A549 treated with RU486 at 1 μM for 4 hours (cell line): ENCODE results near the gene ASXL1. TPM values are rescaled to one million over a fixed set of nuclear protein-coding genes. Genes with fewer than 3 reads are reported as not detected.

ENCODE experiments used
- total RNA-seq: library from RNA; stranded (reverse); fragments of 200-300 nt; extraction: Qiagen RNA extraction; gene quantifications from 5 replicates; pipeline ENCODE4 v1.2.3, GENCODE V29; 2022; ENCODE audit warnings: low read depth

ASXL1 gene
- total RNA-seq, result 29.8 to 33.6 TPM (median 32.2 TPM) in 5 replicates

GRCh38 chr20:32357869-32358631 lies at the start of gene ASXL1:
Gene ASXL1 (plus strand): TSS chr20:32358331. CDS start chr20:32358776, 445 bp downstream.

Other genes with a start within 250 kb of the ASXL1 start
- gene TM9SF4, start 248.6 kb upstream of the ASXL1 start, total RNA-seq, result 32.1 to 38.3 TPM (median 36.5 TPM) in 5 replicates
- 12.1 to 13.5 TPM (median 12.6 TPM) in 5 replicates for gene PLAGL2, start 150.6 kb upstream of the ASXL1 start, total RNA-seq
- gene POFUT1, start 150.5 kb upstream of the ASXL1 start, total RNA-seq, result 37.2 to 44.1 TPM (median 39.1 TPM) in 5 replicates
- gene KIF3B, start 80.7 kb upstream of the ASXL1 start, total RNA-seq, result 22.5 to 27.3 TPM (median 25.6 TPM) in 5 replicates
- 10.6 to 14.2 TPM (median 12.8 TPM) in 5 replicates for gene NOL4L, start 227.0 kb downstream of the ASXL1 start, total RNA-seq